Stomach (tissue), 9 donors: ENCODE results near the gene ARG2. TPM values are rescaled to one million over a fixed set of nuclear protein-coding genes. Genes with fewer than 3 reads are reported as not detected.
"Not testable (repeated sequence)": the region's sequence is repeated elsewhere in the genome, so short reads cannot be mapped to it uniquely, and the experiment has no call there.

Experiments used
- DNase-seq, 2 donors: peaks; one replicate each; pipeline versions ENCODE4 v3.0.0 to v3.0.0-alpha.2; 2013 to 2019
- H3K27ac ChIP-seq, 5 donors: fragments of 200-600 bp in 4 of 5; sonication (generic) in 4 of 5; one replicate each; pipeline ENCODE4 v1.5.1; 2013 to 2019; ENCODE audit warnings: mild to moderate bottlenecking in 1 of 5, moderate library complexity in 1 of 5
- H3K27me3 ChIP-seq, 3 donors: fragments of 200-600 bp; sonication (generic); one replicate each; pipeline ENCODE4 v1.5.1; 2017 to 2019; ENCODE audit warnings: mixed run types in 1 of 3
- H3K36me3 ChIP-seq, 4 donors: fragments of 200-600 bp; sonication (generic); 1 replicate in 3 of 4; 2 replicates in 1 of 4; pipeline ENCODE4 v1.5.1; 2016 to 2019
- H3K4me1 ChIP-seq, 4 donors: fragments of 200-600 bp; sonication (generic); one replicate each; pipeline ENCODE4 v1.5.1; 2016 to 2019
- H3K4me3 ChIP-seq, 4 donors: fragments of 200-600 bp; sonication (generic) in 3 of 4; one replicate each; pipeline ENCODE4 v1.5.1; 2016 to 2019; ENCODE audit warnings: mild to moderate bottlenecking in 1 of 4
- H3K9me3 ChIP-seq, 4 donors: fragments of 200-600 bp; sonication (generic); one replicate each; pipeline ENCODE4 v1.5.1; 2016 to 2019
- CTCF ChIP-seq, 7 experiments: fragments of 450-650 bp in 4 of 7; fragments of 200-600 bp in 3 of 7; sonication (generic) in 3 of 7; IDR thresholded peaks; one replicate each; pipeline ENCODE4 v1.5.1; 2016 to 2019; ENCODE audit warnings: antibody characterized with exemption in 7 of 7, control low read depth in 2 of 7, mild to moderate bottlenecking in 1 of 7
- EP300 ChIP-seq: sonication (generic); formaldehyde crosslinking; IDR thresholded peaks from one replicate; pipeline ENCODE4 v1.6.1; 2017; ENCODE audit warnings: antibody characterized with exemption
- POLR2A ChIP-seq, 4 donors: fragments of 450-650 bp; IDR thresholded peaks; one replicate each; pipeline ENCODE4 v1.6.1; 2016; ENCODE audit warnings: antibody characterized with exemption in 4 of 4, control low read depth in 2 of 4, mild to moderate bottlenecking in 1 of 4, moderate library complexity in 1 of 4
- POLR2AphosphoS5 ChIP-seq, 3 donors: sonication (generic); formaldehyde crosslinking; IDR thresholded peaks; one replicate each; pipeline ENCODE4 v1.6.1; 2016; ENCODE audit warnings: antibody characterized with exemption in 3 of 3
- WGBS, 5 donors: extraction: QIAGEN DNeasy Blood & Tissue Kit in 3 of 5; methylation state at CpG; one replicate each; pipeline versions ENCODE4 v1.1.5 to v1.1.7; 2013 to 2018; 5-methylcytosine and 5-hydroxymethylcytosine counted together
- intact Hi-C: fragments of 100-400 bp; cut with DNase I; formaldehyde crosslinking; loops from one replicate; pipeline ENCODE4 v1.15.1; 2023; ENCODE audit warnings: low total_unique reads
- polyA plus RNA-seq, 3 donors: library from polyadenylated mRNA; stranded (reverse); fragments of 200-250 nt; gene quantifications; one replicate each; pipeline ENCODE4 v1.2.3, GENCODE V29; 2013
- total RNA-seq, 5 donors: library from RNA; depleted of rRNA; stranded (reverse); fragments of >200 nt; gene quantifications; one replicate each; pipeline versions ENCODE4 v1.1.0 to v1.2.3, GENCODE V29; 2014 to 2016
- donor health status: healthy with polysubstance abuse.
- donor health status: Bipolar disorder and iron deficiency.
- donor health status: healthy.

ARG2 gene
- total and polyA plus RNA-seq, 8 donors: 1.2 to 9.4 (median 4.0) TPM; not detected in 1

- H3K4me3 ChIP-seq: no peak overlapping the region
- H3K27ac ChIP-seq: peak overlapping the region in 3 of 5 donors; percentile 76 to 87 (median 81)
- no peaks in the 10 kb centered on the region for H3K36me3 ChIP-seq
- peak in 5 of 7 experiments; percentile 45 to 76 (median 50) for TF ChIP-seq CTCF (IDR thresholded peaks at IDR 0.05)
- no peak for TF ChIP-seq EP300
- TF ChIP-seq POLR2A (IDR thresholded peaks at IDR 0.05): no peak
- peaks cover 6 to 39% (median 18%) of the 10 kb centered on the region in 4 donors for H3K4me1 ChIP-seq
- H3K9me3 ChIP-seq: no peaks in the 10 kb centered on the region
- DNase-seq: peak in 1 of 2 donors; percentile 89
- H3K27me3 ChIP-seq: no peaks in the 10 kb centered on the region
- intact Hi-C loops: loop anchor here (10.0 kb wide), 1 partner anchor 46 kb away; no protein-coding TSS in a partner anchor
Measured at GRCh38 chr14:67618617-67619063, 1.1 kb upstream of the ARG2 start.

- WGBS, 5 donors: 2 to 7% (median 4%) methylated on average over 19 of the region's 19 CpGs
- Histone ChIP-seq H3K4me1 (peaks cover 6 to 40% (median 18%) of the 10 kb centered on the region in 4 donors), H3K27me3 (no peaks in the 10 kb centered on the region), H3K9me3 (no peaks in the 10 kb centered on the region), H3K4me3 (peak overlapping the region; percentile 52 to 72 (median 62)), H3K36me3 (no peaks in the 10 kb centered on the region), H3K27ac (peak overlapping the region; percentile 76 to 92 (median 81))
- TF ChIP-seq POLR2AphosphoS5 (IDR thresholded peaks at IDR 0.05) (no peak), POLR2A (IDR thresholded peaks at IDR 0.05) (no peak), CTCF (IDR thresholded peaks at IDR 0.05) (no peak), EP300 (no peak)
- peak; percentile 26 to 53 for DNase-seq
- intact Hi-C loops: no loop called here
Measured at GRCh38 chr14:67620217-67620785, 581 bp downstream of the ARG2 start.

- Histone ChIP-seq H3K27me3 (no peaks in the 10 kb centered on the region), H3K36me3 (no peaks in the 10 kb centered on the region), H3K4me1 (peaks cover 6 to 40% (median 18%) of the 10 kb centered on the region in 4 donors), H3K27ac (peak overlapping the region in 4 of 5 donors; percentile 64 to 75 (median 68)), H3K9me3 (no peaks in the 10 kb centered on the region), H3K4me3 (no peak overlapping the region)
- TF ChIP-seq CTCF (IDR thresholded peaks at IDR 0.05) (no peak), EP300 (no peak), POLR2AphosphoS5 (IDR thresholded peaks at IDR 0.05) (no peak), POLR2A (IDR thresholded peaks at IDR 0.05) (no peak)
- intact Hi-C loops: no loop called here
- WGBS, 5 donors: 54 to 75% (median 73%) methylated on average over 4 of the region's 4 CpGs
- DNase-seq: peak in 1 of 2 donors; percentile 67
Measured at GRCh38 chr14:67622675-67623074, 3.0 kb downstream of the ARG2 start.

GRCh38 chr14:67623114-67623513 is 3.4 kb downstream of the ARG2 start:
- Histone ChIP-seq H3K36me3 (no peaks in the 10 kb centered on the region), H3K4me1 (peaks cover 6 to 40% (median 18%) of the 10 kb centered on the region in 4 donors), H3K27me3 (no peaks in the 10 kb centered on the region), H3K4me3 (no peak overlapping the region), H3K9me3 (no peaks in the 10 kb centered on the region), H3K27ac (peak overlapping the region in 4 of 5 donors; percentile 64 to 75 (median 68))
- TF ChIP-seq CTCF (IDR thresholded peaks at IDR 0.05) (no peak), POLR2A (IDR thresholded peaks at IDR 0.05) (no peak), EP300 (no peak), POLR2AphosphoS5 (IDR thresholded peaks at IDR 0.05) (no peak)
- WGBS, 5 donors: 38 to 66% (median 45%) methylated on average over 2 of the region's 2 CpGs
- DNase-seq: peak in 1 of 2 donors; percentile 38
- intact Hi-C loops: no loop called here

GRCh38 chr14:67626131-67626530 is 6.4 kb downstream of the ARG2 start:
- WGBS, 5 donors: 71 to 91% (median 81%) methylated on average over 1 of the region's 1 CpG
- H3K4me3 ChIP-seq, H3K9me3 ChIP-seq, DNase-seq, H3K27ac ChIP-seq, intact Hi-C loops, H3K36me3 ChIP-seq, H3K27me3 ChIP-seq: not testable (repeated sequence)
- H3K4me1 ChIP-seq: peaks cover 0 to 19% (median 6%) of the 10 kb centered on the region in 4 donors
